GM12873 (cell line): ENCODE measurements around the gene ANOS1.

Experiments
- CTCF ChIP-seq: IDR thresholded peaks from 2 replicates; pipeline ENCODE4 v1.5.1; 2012; ENCODE audit warnings: low read depth, mild to moderate bottlenecking, moderate library complexity, low read length, control low read depth; ENCODE audit not compliant: insufficient read depth; ENCODE audit errors: missing control alignments

Gene ANOS1

GRCh38 chrX:8675006-8675630 lies 56.8 kb downstream of the ANOS1 start:
- TF ChIP-seq CTCF = no peak

GRCh38 chrX:8673201-8673600 lies 58.7 kb downstream of the ANOS1 start:
- no peak for TF ChIP-seq CTCF

GRCh38 chrX:8672176-8672575 lies 59.8 kb downstream of the ANOS1 start:
- no peak for TF ChIP-seq CTCF

- no peak for TF ChIP-seq CTCF
Observed at GRCh38 chrX:8668813-8669212, 63.1 kb downstream of the ANOS1 start.

GRCh38 chrX:8663325-8663724 lies 68.6 kb downstream of the ANOS1 start:
- TF ChIP-seq CTCF = no peak

- no peak for TF ChIP-seq CTCF
Observed at GRCh38 chrX:8657883-8658282, 74.1 kb downstream of the ANOS1 start.

GRCh38 chrX:8653956-8654355 lies 78.0 kb downstream of the ANOS1 start:
- TF ChIP-seq CTCF = no peak
